Stimulated activated CD8-positive, alpha-beta memory T cell treated with anti-CD3 and anti-CD28 coated beads, Interleukin-12 subunit alpha, Interleukin-12 subunit beta, amount 100 ng/mL, for 4 hours (primary cell): ENCODE data around the gene TRERF1.
A peak's percentile ranks its signal among the peaks of the same experiment; 100 is the strongest.

ENCODE experiments used
- DNase-seq: peaks from one replicate; pipeline ENCODE4 v3.0.0-alpha.2; 2020; ENCODE audit warnings: low read depth

The TRERF1 gene

GRCh38 chr6:42394151-42394550 lies 57.6 kb downstream of the TRERF1 start:
- DNase-seq: no peak

GRCh38 chr6:42393339-42393738 lies 58.4 kb downstream of the TRERF1 start:
- no peak for DNase-seq

- DNase-seq: no peak
Measured at GRCh38 chr6:42392833-42393232, 58.9 kb downstream of the TRERF1 start.

- DNase-seq: no peak
Measured at GRCh38 chr6:42391441-42391840, 60.3 kb downstream of the TRERF1 start.

GRCh38 chr6:42390228-42390934 lies 61.3 kb downstream of the TRERF1 start:
- DNase-seq: no peak

GRCh38 chr6:42389736-42390135 lies 62.0 kb downstream of the TRERF1 start:
- no peak for DNase-seq

GRCh38 chr6:42388046-42388445 lies 63.7 kb downstream of the TRERF1 start:
- DNase-seq: no peak

- no peak for DNase-seq
Measured at GRCh38 chr6:42387336-42387735, 64.4 kb downstream of the TRERF1 start.

- no peak for DNase-seq
Measured at GRCh38 chr6:42385339-42385738, 66.4 kb downstream of the TRERF1 start.

- DNase-seq: no peak
Measured at GRCh38 chr6:42383421-42384205, 68.1 kb downstream of the TRERF1 start.

- no peak for DNase-seq
Measured at GRCh38 chr6:42381850-42382249, 69.9 kb downstream of the TRERF1 start.

- no peak for DNase-seq
Measured at GRCh38 chr6:42380228-42380979, 71.3 kb downstream of the TRERF1 start.

- no peak for DNase-seq
Measured at GRCh38 chr6:42378536-42378935, 73.2 kb downstream of the TRERF1 start.

- DNase-seq: no peak
Measured at GRCh38 chr6:42378125-42378524, 73.6 kb downstream of the TRERF1 start.

GRCh38 chr6:42375007-42375635 lies 76.6 kb downstream of the TRERF1 start:
- DNase-seq: no peak

- DNase-seq: no peak
Measured at GRCh38 chr6:42374018-42374669, 77.6 kb downstream of the TRERF1 start.

GRCh38 chr6:42372699-42373098 lies 79.0 kb downstream of the TRERF1 start:
- DNase-seq: no peak

GRCh38 chr6:42370323-42370985 lies 81.3 kb downstream of the TRERF1 start:
- DNase-seq: no peak

- no peak for DNase-seq
Measured at GRCh38 chr6:42369568-42369967, 82.2 kb downstream of the TRERF1 start.

- DNase-seq: peak; percentile 58
Measured at GRCh38 chr6:42368181-42368580, 83.5 kb downstream of the TRERF1 start.

GRCh38 chr6:42367353-42368011 lies 84.2 kb downstream of the TRERF1 start:
- DNase-seq: no peak
